H9 (cell line): ENCODE data around the gene MTMR3. TPM values are rescaled to one million over a fixed set of nuclear protein-coding genes. Genes with fewer than 3 reads are reported as not detected.
A peak's percentile ranks its signal among the peaks of the same experiment; 100 is the strongest.

Experiments used
- DNase-seq: peaks from one replicate; pipeline ENCODE4 v3.0.0-alpha.2; 2017
- H2AFZ ChIP-seq: one replicate; pipeline ENCODE4 v1.6.1; 2013; ENCODE audit warnings: mild to moderate bottlenecking, low read length, control low read depth, moderate library complexity
- H2AK5ac ChIP-seq: 2 replicates; pipeline ENCODE4 v1.6.1; 2013; ENCODE audit warnings: low read length, control low read depth, mixed read lengths; ENCODE audit not compliant: insufficient read length
- H2BK120ac ChIP-seq: one replicate; pipeline ENCODE4 v1.6.1; 2013; ENCODE audit warnings: low read depth, mild to moderate bottlenecking, low read length, control low read depth, inconsistent platforms; ENCODE audit not compliant: poor library complexity, severe bottlenecking
- H2BK12ac ChIP-seq: 2 replicates; pipeline ENCODE4 v1.6.1; 2013; ENCODE audit warnings: low read length, control low read depth, mixed read lengths, low read depth; ENCODE audit not compliant: insufficient read length
- H2BK15ac ChIP-seq: 2 replicates; pipeline ENCODE4 v1.6.1; 2013; ENCODE audit warnings: low read depth, low read length, control low read depth
- H2BK20ac ChIP-seq: one replicate; pipeline ENCODE4 v1.6.1; 2013; ENCODE audit warnings: low read depth, mild to moderate bottlenecking, low read length, control low read depth, inconsistent platforms; ENCODE audit not compliant: poor library complexity, severe bottlenecking
- H2BK5ac ChIP-seq: 2 replicates; pipeline ENCODE4 v1.6.1; 2013; ENCODE audit warnings: low read length, control low read depth, mixed read lengths; ENCODE audit not compliant: insufficient read length
- H3K14ac ChIP-seq: 2 replicates; pipeline ENCODE4 v1.6.1; 2013; ENCODE audit warnings: low read length, control low read depth; ENCODE audit not compliant: insufficient read depth
- H3K18ac ChIP-seq: 2 replicates; pipeline ENCODE4 v1.6.1; 2013; ENCODE audit warnings: low read depth, mild to moderate bottlenecking, mixed read lengths, low read length, control low read depth; ENCODE audit not compliant: insufficient read length
- H3K23ac ChIP-seq: 2 replicates; pipeline ENCODE4 v1.6.1; 2013; ENCODE audit warnings: low read length, control low read depth, mixed read lengths, low read depth; ENCODE audit not compliant: insufficient read length
- H3K23me2 ChIP-seq: 2 replicates; pipeline ENCODE4 v1.6.1; 2013; ENCODE audit warnings: low read depth, mild to moderate bottlenecking, mixed read lengths, low read length, control low read depth; ENCODE audit not compliant: insufficient read length, poor library complexity, severe bottlenecking
- H3K27ac ChIP-seq: 2 replicates; pipeline ENCODE4 v1.5.1; 2013; ENCODE audit warnings: low read length, control low read depth, mixed read lengths, low read depth; ENCODE audit not compliant: insufficient read length
- H3K27me3 ChIP-seq: 2 replicates; pipeline ENCODE4 v1.6.1; 2013; ENCODE audit warnings: low read length, control low read depth, inconsistent platforms; ENCODE audit not compliant: insufficient read depth
- H3K4ac ChIP-seq: 2 replicates; pipeline ENCODE4 v1.6.1; 2013; ENCODE audit warnings: low read depth, mild to moderate bottlenecking, control low read depth, inconsistent platforms, low read length, moderate library complexity
- H3K4me1 ChIP-seq: 2 replicates; pipeline ENCODE4 v1.6.1; 2013; ENCODE audit warnings: low read length, control low read depth, inconsistent platforms; ENCODE audit not compliant: insufficient read depth
- H3K4me2 ChIP-seq: 2 replicates; pipeline ENCODE4 v1.6.1; 2013; ENCODE audit warnings: low read length, control low read depth, mixed read lengths; ENCODE audit not compliant: insufficient read length, insufficient read depth
- H3K56ac ChIP-seq: 2 replicates; pipeline ENCODE4 v1.6.1; 2013; ENCODE audit warnings: low read depth, mild to moderate bottlenecking, mixed read lengths, low read length, control low read depth; ENCODE audit not compliant: insufficient read length
- H3K79me1 ChIP-seq: 2 replicates; pipeline ENCODE4 v1.6.1; 2013; ENCODE audit warnings: low read depth, mild to moderate bottlenecking, moderate library complexity, low read length, control low read depth, inconsistent platforms; ENCODE audit not compliant: insufficient read depth, poor library complexity, severe bottlenecking
- H3K79me2 ChIP-seq: 2 replicates; pipeline ENCODE4 v1.6.1; 2013; ENCODE audit warnings: low read length, control low read depth, inconsistent platforms; ENCODE audit not compliant: insufficient read depth
- H3K9ac ChIP-seq: 2 replicates; pipeline ENCODE4 v1.6.1; 2013; ENCODE audit warnings: low read length, control low read depth, mixed read lengths; ENCODE audit not compliant: insufficient read length; ENCODE audit errors: extremely low read depth
- H3K9me3 ChIP-seq: one replicate; pipeline ENCODE4 v1.6.1; 2013; ENCODE audit warnings: low read depth, low read length, inconsistent platforms; ENCODE audit not compliant: control insufficient read depth
- H3T11ph ChIP-seq: one replicate; pipeline ENCODE4 v1.6.1; 2013; ENCODE audit warnings: mild to moderate bottlenecking, low read length, control low read depth, inconsistent platforms
- H4K20me1 ChIP-seq: one replicate; pipeline ENCODE4 v1.6.1; 2013; ENCODE audit not compliant: control insufficient read depth, insufficient read length, insufficient read depth
- H4K5ac ChIP-seq: 2 replicates; pipeline ENCODE4 v1.6.1; 2013; ENCODE audit warnings: low read depth, mild to moderate bottlenecking, mixed read lengths, low read length, control low read depth; ENCODE audit not compliant: insufficient read length
- H4K8ac ChIP-seq: replicated peaks from 2 replicates; pipeline ENCODE4 v1.6.1; 2013; ENCODE audit warnings: low read length, control low read depth, mixed read lengths, low read depth; ENCODE audit not compliant: insufficient read length
- H4K91ac ChIP-seq: 2 replicates; pipeline ENCODE4 v1.6.1; 2013; ENCODE audit warnings: low read depth, mild to moderate bottlenecking, moderate library complexity, mixed read lengths, low read length, control low read depth; ENCODE audit not compliant: insufficient read length
- H3K27ac Mint-ChIP-seq, 3 experiments: 2 replicates in 2 of 3; 3 replicates in 1 of 3; pipeline ENCODE4 v1.8.0; 2020 to 2021; ENCODE audit warnings: mixed read lengths in 3 of 3, mild to moderate bottlenecking in 1 of 3, moderate library complexity in 1 of 3
- H3K27me3 Mint-ChIP-seq: 2 replicates; pipeline ENCODE4 v1.8.0; 2021; ENCODE audit warnings: low read depth, mild to moderate bottlenecking, moderate library complexity, mixed read lengths
- H3K36me3 Mint-ChIP-seq, 3 experiments: 2 replicates in 2 of 3; 3 replicates in 1 of 3; pipeline ENCODE4 v1.8.0; 2020 to 2021; ENCODE audit warnings: low read depth in 3 of 3, mixed read lengths in 3 of 3; ENCODE audit not compliant: insufficient read depth in 1 of 3
- H3K4me1 Mint-ChIP-seq, 2 experiments: 2 replicates each; pipeline ENCODE4 v1.8.0; 2020; ENCODE audit warnings: mixed read lengths in 2 of 2
- H3K4me3 Mint-ChIP-seq, 2 experiments: 2 replicates in 1 of 2; 3 replicates in 1 of 2; pipeline ENCODE4 v1.8.0; 2020 to 2021; ENCODE audit warnings: mild to moderate bottlenecking in 2 of 2, mixed read lengths in 2 of 2, moderate library complexity in 1 of 2
- H3K9me3 Mint-ChIP-seq, 2 experiments: 2 replicates in 1 of 2; 3 replicates in 1 of 2; pipeline ENCODE4 v1.8.0; 2020; ENCODE audit warnings: mild to moderate bottlenecking in 2 of 2, mixed read lengths in 2 of 2, moderate library complexity in 1 of 2
- WGBS: extraction: QIAGEN DNeasy Blood & Tissue Kit; methylation state at CpG from one replicate; pipeline ENCODE4 v1.1.7; 2013; ENCODE audit warnings: missing lambda C conversion rate, low lambda C conversion rate, mixed read lengths; ENCODE audit not compliant: insufficient read length; ENCODE audit errors: extremely low coverage; 5-methylcytosine and 5-hydroxymethylcytosine counted together
- total RNA-seq: library from RNA; stranded (reverse); gene quantifications from 2 replicates; pipeline ENCODE4 v1.2.1, GENCODE V29; 2021
- TF ChIP-seq, protein P1 (sequence below): fragments of 200-600 bp; sonication (generic); conservative IDR thresholded peaks from 3 replicates; pipeline ENCODE4 v1.8.0; 2021; ENCODE audit warnings: antibody characterized with exemption, mild to moderate bottlenecking

The MTMR3 gene
- total RNA-seq, 1 experiment from 2014 or later = 19.8 TPM

DNA sequence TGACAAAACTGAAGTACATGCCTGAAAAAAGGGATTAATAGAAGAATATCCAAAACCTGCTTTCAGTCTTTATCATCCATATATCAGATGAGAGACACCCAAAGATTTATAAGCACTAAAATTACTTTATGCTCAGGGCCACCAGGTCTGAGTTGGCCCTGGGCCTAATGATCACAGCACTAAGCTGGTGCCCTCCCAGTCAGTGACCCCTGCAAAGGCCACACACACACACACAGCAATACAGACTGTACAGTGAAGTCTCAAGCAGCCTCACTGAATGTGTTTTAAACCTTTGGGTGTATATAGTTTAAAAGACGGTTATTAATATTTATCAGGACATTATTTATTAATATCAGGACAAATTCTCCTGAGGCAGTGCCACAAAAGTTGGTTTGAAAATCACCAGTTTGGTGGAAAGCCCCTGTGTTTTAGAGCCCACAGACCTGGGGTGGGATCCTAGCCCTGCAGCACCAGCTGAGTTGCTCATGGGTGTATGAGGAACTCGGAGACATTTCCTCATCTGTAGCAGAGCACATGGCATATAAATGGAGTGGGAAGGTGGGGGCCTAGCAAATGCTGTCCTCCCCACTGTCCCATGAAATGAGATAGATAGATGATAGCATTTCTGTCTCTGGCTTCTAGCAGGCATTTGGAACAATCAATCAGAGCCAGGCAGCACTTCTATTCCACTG, 148.9 kb downstream of the MTMR3 start:
- no peak for DNase-seq
- no peak overlapping the region for H2BK5ac ChIP-seq
- no peak overlapping the region for H3K18ac ChIP-seq
- H3K9me3 ChIP-seq = no peaks in the 10 kb centered on the region
- H2BK120ac ChIP-seq = no peak overlapping the region
- H3K14ac ChIP-seq = no peak overlapping the region
- H3K27me3 ChIP-seq = no peaks in the 10 kb centered on the region
- no peaks in the 10 kb centered on the region for H3K79me1 ChIP-seq
- TF ChIP-seq, protein P1, sequence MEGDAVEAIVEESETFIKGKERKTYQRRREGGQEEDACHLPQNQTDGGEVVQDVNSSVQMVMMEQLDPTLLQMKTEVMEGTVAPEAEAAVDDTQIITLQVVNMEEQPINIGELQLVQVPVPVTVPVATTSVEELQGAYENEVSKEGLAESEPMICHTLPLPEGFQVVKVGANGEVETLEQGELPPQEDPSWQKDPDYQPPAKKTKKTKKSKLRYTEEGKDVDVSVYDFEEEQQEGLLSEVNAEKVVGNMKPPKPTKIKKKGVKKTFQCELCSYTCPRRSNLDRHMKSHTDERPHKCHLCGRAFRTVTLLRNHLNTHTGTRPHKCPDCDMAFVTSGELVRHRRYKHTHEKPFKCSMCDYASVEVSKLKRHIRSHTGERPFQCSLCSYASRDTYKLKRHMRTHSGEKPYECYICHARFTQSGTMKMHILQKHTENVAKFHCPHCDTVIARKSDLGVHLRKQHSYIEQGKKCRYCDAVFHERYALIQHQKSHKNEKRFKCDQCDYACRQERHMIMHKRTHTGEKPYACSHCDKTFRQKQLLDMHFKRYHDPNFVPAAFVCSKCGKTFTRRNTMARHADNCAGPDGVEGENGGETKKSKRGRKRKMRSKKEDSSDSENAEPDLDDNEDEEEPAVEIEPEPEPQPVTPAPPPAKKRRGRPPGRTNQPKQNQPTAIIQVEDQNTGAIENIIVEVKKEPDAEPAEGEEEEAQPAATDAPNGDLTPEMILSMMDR = no peak
- no peaks in the 10 kb centered on the region for H4K20me1 ChIP-seq
- H3K79me2 ChIP-seq = no peaks in the 10 kb centered on the region
- no peak overlapping the region for H2AFZ ChIP-seq
- no peak overlapping the region for H3K23ac ChIP-seq
- no peak overlapping the region for H3K9ac ChIP-seq
- no peak overlapping the region for H3T11ph ChIP-seq
- no peak overlapping the region for H3K27ac ChIP-seq
- Mint-ChIP-seq H3K9me3 (no peaks in the 10 kb centered on the region), H3K4me1 (peaks cover 3 to 6% of the 10 kb centered on the region in 2 experiments; a peak in 3 of 4 replicates), H3K27ac (0 out of 7 replicates have a peak overlapping the region, but pooled peaks of 1 of the 3 experiments have one; percentile 17), H3K36me3 (peaks cover 0 to 19% (median 5%) of the 10 kb centered on the region in 3 experiments; a peak in 4 of 7 replicates), H3K27me3 (0 out of 2 replicates have a peak, but pooled peaks cover 2% of the 10 kb centered on the region), H3K4me3 (no peak overlapping the region)
- H3K4ac ChIP-seq = no peak overlapping the region
- H4K8ac ChIP-seq = no peak overlapping the region
- H2AK5ac ChIP-seq = no peak overlapping the region
- no peak overlapping the region for H3K4me2 ChIP-seq
- H4K5ac ChIP-seq = no peak overlapping the region
- no peak overlapping the region for H2BK12ac ChIP-seq
- no peak overlapping the region for H4K91ac ChIP-seq
- no CpG with 5 or more reads among the region's 2 CpGs for WGBS
- no peak overlapping the region for H2BK20ac ChIP-seq
- H2BK15ac ChIP-seq = no peak overlapping the region
- no peak overlapping the region for H3K56ac ChIP-seq
- no peaks in the 10 kb centered on the region for H3K23me2 ChIP-seq
- H3K4me1 ChIP-seq = no peaks in the 10 kb centered on the region
